ENCODE results near the gene DRAXIN. TPM values are rescaled to one million over a fixed set of nuclear protein-coding genes. Genes with fewer than 3 reads are reported as not detected.

DRAXIN gene
- total RNA-seq, 1 experiment from 2014 or later, result 20.5 TPM

DNA sequence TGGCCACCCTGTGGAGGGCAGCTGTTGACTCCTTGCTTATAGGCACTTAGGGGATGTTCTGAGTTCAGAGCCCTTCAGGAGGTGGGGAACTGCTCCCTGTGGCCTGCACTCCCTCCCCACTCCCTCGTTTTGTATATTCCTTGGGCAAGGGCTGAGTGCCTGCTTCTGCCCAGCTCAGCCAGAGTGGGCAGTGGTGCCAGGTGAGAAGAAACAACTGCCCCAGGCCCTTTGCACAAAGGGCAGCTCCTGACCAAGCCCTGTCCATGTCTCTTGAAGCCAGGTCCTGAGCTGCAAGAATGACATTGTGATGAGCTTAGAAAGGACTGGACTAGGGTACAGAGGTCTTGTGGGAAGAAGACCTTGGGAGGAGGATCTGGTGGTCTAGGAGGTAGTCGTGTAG lies 46.6 kb downstream of the DRAXIN start:
- Mint-ChIP-seq H3K36me3 (ENCODE audit: insufficient read depth in 1 of 3, low read depth in 3 of 3) (peaks cover 0 to 11% (median 0%) of the 10 kb centered on the region in 3 experiments; a peak in 4 of 7 replicates), H3K27ac (peak overlapping the region in 1 of 3 experiments; percentile 19; a peak in 3 of 7 replicates), H3K27me3 (ENCODE audit: low read depth) (no peaks in the 10 kb centered on the region; the same call in 1 of the 2 replicates), H3K4me1 (peaks cover 32 to 37% of the 10 kb centered on the region in 2 experiments), H3K9me3 (no peaks in the 10 kb centered on the region; a peak in 1 of 5 replicates), H3K4me3 (peak overlapping the region in 1 of 2 experiments; percentile 97; a peak in 2 of 5 replicates)
- DNase-seq, result no peak
- Histone ChIP-seq H2BK15ac (ENCODE audit: low read depth, low read length) (no peak overlapping the region), H2BK20ac (ENCODE audit: low read depth, low read length, poor library complexity, severe bottlenecking) (no peak overlapping the region), H3K79me1 (ENCODE audit: insufficient read depth, low read depth, low read length, poor library complexity, severe bottlenecking) (no peaks in the 10 kb centered on the region), H4K91ac (ENCODE audit: insufficient read length, low read depth, low read length) (peak overlapping the region; percentile 63), H4K20me1 (ENCODE audit: control insufficient read depth, insufficient read depth, insufficient read length) (no peaks in the 10 kb centered on the region), H2BK5ac (ENCODE audit: insufficient read length, low read length) (no peak overlapping the region), H3K23ac (ENCODE audit: insufficient read length, low read depth, low read length) (no peak overlapping the region), H2AK5ac (ENCODE audit: insufficient read length, low read length) (no peak overlapping the region), H3K56ac (ENCODE audit: insufficient read length, low read depth, low read length) (peak overlapping the region; percentile 66), H3K9me3 (ENCODE audit: control insufficient read depth, low read depth, low read length) (no peaks in the 10 kb centered on the region), H4K5ac (ENCODE audit: insufficient read length, low read depth, low read length) (no peak overlapping the region), H3K79me2 (ENCODE audit: insufficient read depth, low read length) (no peaks in the 10 kb centered on the region), H2BK12ac (ENCODE audit: insufficient read length, low read depth, low read length) (no peak overlapping the region), H3K4me1 (ENCODE audit: insufficient read depth, low read length) (peaks cover 4% of the 10 kb centered on the region; the same call in 1 of the 2 replicates), H3K23me2 (ENCODE audit: insufficient read length, low read depth, low read length, poor library complexity, severe bottlenecking) (peaks cover 6% of the 10 kb centered on the region), H3K4me2 (ENCODE audit: insufficient read depth, insufficient read length, low read length) (no peak overlapping the region), H3K4ac (ENCODE audit: low read depth, low read length) (no peak overlapping the region), H2BK120ac (ENCODE audit: low read depth, low read length, poor library complexity, severe bottlenecking) (no peak overlapping the region), H3K14ac (ENCODE audit: insufficient read depth, low read length) (no peak overlapping the region), H2AFZ (ENCODE audit: low read length) (no peak overlapping the region), H4K8ac (replicated peaks; ENCODE audit: insufficient read length, low read depth, low read length) (no peak overlapping the region), H3K9ac (ENCODE audit: extremely low read depth, insufficient read length, low read length) (no peak overlapping the region), H3K27me3 (ENCODE audit: insufficient read depth, low read length) (no peaks in the 10 kb centered on the region), H3K18ac (ENCODE audit: insufficient read length, low read depth, low read length) (no peak overlapping the region), H3K27ac (ENCODE audit: insufficient read length, low read depth, low read length) (no peak overlapping the region), H3T11ph (ENCODE audit: low read length) (no peak overlapping the region)
- no CpG with 5 or more reads among the region's 2 CpGs for whole genome bisulfite sequencing (ENCODE audit: extremely low coverage, insufficient read length, low lambda C conversion rate)
- TF ChIP-seq, protein P1, sequence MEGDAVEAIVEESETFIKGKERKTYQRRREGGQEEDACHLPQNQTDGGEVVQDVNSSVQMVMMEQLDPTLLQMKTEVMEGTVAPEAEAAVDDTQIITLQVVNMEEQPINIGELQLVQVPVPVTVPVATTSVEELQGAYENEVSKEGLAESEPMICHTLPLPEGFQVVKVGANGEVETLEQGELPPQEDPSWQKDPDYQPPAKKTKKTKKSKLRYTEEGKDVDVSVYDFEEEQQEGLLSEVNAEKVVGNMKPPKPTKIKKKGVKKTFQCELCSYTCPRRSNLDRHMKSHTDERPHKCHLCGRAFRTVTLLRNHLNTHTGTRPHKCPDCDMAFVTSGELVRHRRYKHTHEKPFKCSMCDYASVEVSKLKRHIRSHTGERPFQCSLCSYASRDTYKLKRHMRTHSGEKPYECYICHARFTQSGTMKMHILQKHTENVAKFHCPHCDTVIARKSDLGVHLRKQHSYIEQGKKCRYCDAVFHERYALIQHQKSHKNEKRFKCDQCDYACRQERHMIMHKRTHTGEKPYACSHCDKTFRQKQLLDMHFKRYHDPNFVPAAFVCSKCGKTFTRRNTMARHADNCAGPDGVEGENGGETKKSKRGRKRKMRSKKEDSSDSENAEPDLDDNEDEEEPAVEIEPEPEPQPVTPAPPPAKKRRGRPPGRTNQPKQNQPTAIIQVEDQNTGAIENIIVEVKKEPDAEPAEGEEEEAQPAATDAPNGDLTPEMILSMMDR (conservative IDR thresholded peaks at IDR 0.05), result no peak

Data from H9 (cell line).